Measurements from ENCODE around the gene LAG3.
A peak's percentile ranks its signal among the peaks of the same experiment; 100 is the strongest.
"Not testable (repeated sequence)": the region's sequence is repeated elsewhere in the genome, so short reads cannot be mapped to it uniquely, and the experiment has no call there.

The LAG3 gene

GRCh38 chr12:6772331-6772695 is at the start of gene LAG3:
Gene LAG3 (plus strand): TSS chr12:6772520. CDS start chr12:6772853, 333 bp downstream.
- DNase-seq, result peak; percentile 55

- no peak for DNase-seq
These were observed 49.5 kb upstream of the LAG3 start for GRCh38 chr12:6722863-6723262.

GRCh38 chr12:6723607-6724408 is 48.5 kb upstream of the LAG3 start, which contains the start of gene COPS7A:
Gene COPS7A (plus strand): TSS chr12:6724046. CDS start chr12:6724657, 611 bp downstream.
- peak; percentile 97 for DNase-seq

GRCh38 chr12:6724409-6724797 is 47.9 kb upstream of the LAG3 start:
- no peak for DNase-seq

- no peak for DNase-seq
These were observed 47.0 kb upstream of the LAG3 start for GRCh38 chr12:6725350-6725749.

DNA sequence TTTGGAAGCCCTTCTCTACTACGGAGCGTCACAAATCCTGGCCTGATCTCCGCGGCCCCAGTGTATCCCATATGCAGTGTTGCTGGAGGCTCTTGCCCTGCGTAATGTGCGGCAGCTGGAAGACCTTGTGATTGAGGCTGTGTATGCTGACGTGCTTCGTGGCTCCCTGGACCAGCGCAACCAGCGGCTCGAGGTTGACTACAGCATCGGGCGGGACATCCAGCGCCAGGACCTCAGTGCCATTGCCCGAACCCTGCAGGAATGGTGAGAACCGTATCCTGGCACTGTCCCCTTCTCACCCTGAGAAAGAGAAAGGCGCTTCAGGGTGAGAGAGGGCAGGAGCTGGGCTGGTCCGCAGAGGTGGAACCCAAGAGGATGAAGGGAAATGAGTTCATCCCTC is 43.1 kb upstream of the LAG3 start:
- DNase-seq, result no peak

DNA sequence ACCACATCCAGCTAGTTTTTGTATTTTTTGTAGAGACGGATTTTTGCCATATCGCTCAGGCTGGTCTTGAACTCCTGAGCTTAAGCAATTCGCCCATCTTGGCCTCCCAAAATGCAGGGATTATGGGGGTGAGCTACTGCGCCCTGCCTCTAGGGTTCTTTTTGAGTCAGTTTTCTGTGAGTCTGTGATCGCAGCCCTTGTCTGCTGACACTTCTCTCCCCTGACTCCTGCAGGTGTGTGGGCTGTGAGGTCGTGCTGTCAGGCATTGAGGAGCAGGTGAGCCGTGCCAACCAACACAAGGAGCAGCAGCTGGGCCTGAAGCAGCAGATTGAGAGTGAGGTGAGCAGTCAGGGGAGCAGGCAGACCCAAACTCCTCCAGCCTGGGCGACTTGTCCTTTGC is 42.2 kb upstream of the LAG3 start:
- no peak for DNase-seq

DNA sequence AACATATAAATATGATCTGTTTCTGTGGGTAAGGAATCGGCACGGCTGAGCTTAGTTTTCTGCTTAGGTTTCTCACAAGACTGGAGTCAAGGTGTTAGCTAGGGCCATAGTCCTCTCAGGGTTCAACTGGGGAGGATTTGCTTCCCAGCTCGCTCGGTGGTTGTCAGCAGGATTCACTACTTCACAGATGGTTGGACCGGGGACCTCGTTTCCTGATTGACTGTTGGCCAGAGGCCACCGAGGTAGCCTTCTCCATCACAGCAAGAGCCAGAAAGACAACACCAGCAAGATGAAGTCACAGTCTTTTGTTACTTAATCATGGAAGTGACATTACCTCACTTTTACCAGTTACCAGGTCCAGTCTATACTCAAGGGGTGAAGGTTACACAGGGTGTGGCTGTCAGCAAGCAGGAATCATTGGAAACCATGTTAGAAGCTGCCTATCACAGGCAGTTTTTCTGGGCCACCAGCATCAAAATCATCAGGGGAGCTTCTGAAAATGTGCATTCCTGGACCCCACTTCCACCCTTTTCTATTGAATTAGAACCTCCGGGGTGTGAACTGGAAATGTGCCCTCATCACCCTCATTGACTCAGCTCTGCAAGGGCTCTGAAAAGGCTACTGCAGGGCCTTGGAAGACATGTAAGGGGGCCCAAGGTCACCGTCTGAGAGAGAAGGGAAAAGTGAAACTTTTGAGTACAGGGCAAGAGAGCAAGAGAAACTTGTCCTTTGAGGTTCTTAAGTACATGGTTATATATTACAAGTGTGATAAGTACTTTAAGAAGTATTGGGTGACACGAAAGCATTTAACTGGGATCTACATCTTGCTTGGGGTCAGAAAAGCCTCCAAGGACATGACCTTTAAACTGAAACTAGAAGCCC is 37.6 kb upstream of the LAG3 start:
- no peak for DNase-seq

- DNase-seq, result peak; percentile 20
These were observed 36.7 kb upstream of the LAG3 start for GRCh38 chr12:6735448-6736191.

- no peak for DNase-seq
These were observed 35.6 kb upstream of the LAG3 start for GRCh38 chr12:6736754-6737153.

- DNase-seq, result not testable (repeated sequence)
These were observed 30.2 kb upstream of the LAG3 start for GRCh38 chr12:6742080-6742479.

GRCh38 chr12:6742834-6743233 is 29.5 kb upstream of the LAG3 start:
- DNase-seq, result no peak

DNA sequence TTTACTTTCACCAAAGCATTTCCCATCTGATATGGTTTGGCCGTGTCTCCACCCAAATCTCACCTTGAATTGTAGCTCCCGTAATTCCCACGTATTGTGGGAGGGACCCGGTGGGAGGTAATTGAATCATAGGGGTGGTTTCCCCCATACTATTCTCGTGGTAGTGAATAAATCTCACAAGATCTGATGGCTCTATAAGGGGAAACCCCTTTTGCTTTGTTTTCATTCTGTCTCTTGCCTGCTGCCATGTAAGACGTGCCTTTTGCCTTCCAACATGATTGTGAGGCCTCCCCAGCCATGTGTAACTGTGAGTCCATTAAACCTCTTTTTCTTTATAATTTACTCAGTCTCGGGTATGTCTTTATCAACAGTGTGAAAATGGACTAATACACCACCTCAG is 29.0 kb upstream of the LAG3 start:
- DNase-seq, result not testable (repeated sequence)

DNA sequence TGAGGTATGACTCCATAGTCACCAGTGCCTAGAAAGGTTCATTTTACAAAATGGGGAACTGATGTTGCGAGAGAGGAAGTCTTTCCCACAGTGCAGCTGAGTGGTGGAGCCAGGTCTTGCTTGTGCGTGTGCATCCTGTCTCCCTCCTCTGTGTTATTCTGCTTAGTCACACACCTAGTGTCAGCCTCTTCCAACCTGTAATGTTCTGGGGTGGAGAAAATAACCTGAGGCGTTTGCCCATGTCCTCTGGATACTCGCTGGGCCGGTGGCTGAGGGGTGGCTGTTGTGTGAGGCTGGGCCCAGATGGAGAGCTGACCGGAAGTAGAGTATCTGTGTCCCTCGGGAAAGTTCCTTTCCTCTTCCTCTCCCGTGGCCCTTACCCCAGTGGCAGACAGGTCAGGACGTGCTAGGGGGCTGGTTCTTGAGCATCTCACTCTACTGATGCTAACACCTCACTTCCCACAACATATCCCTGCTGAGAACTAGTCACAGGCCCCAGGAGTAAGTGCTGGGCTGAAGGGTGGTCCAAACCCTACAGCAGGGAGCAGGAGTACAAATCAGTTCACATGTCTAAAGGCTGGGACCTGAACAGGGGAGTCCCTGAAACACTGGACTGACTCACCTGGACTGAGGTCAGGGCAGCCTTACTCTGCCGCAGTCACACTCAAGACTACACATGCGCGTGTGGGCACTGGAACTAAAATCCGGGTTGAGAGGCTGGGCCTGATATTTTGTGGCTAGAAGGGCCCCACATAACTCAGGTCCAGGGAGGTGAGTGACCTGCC is 26.4 kb upstream of the LAG3 start:
- no peak for DNase-seq

DNA sequence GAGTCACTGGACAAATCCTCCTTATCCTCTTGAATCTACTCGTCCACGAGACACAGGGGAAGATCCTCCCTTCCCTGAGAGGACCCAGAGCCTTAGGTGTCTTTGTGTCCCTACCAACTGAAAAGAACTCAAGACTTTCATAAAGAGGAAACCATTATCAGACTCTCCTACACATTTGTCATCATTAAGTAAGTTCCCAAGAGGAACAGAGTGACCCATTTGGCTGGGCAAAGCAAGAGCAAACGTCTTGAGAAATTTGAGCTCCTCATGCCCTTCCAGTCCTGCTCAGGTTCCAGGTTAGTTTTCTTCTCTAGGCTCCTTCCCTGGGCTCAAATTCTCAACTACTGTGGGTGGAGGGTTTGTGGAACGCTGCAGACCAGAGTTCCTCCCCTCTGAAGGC is 25.1 kb upstream of the LAG3 start:
- no peak for DNase-seq

DNA sequence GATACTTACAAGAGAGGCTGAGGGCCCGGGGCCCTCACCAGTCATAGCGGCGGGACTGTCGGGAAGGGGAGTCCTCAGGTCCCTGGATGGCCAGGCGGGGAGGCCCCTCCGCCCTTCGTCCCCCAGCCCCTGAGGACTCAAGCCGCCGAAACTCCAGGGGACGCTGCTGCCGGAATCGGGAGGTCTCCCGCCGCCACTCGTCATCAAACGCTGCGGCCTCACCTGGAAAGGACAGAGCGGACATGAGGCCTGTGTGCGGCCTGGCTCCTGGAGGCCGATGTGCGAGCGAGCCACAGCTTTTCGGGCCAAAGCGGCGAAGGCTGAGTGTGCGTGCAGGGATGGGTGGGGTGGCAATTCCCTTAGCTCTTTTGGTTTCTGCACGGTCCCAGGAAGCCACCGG is 23.6 kb upstream of the LAG3 start:
- no peak for DNase-seq

- DNase-seq, result no peak
These were observed 21.8 kb upstream of the LAG3 start for GRCh38 chr12:6750506-6750905.

DNA sequence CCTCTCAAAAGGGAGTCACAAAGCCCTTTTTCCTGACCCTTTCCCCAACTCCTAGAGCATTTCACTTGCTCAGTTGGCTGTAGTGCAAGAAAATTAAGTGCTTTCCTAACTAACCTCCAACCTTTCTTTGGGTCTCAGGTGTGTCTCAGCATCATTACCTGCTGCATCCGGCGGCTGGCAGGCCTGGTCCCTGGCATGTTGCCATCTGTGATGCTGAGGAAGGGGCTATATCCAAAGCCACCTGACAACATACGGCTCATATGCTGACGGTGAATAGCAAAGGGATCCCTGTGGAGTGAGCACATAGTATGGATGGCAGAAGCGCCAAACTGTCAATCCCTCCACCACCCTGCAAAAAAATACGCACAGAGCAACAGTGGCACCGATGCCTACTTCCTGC is 20.6 kb upstream of the LAG3 start:
- DNase-seq, result no peak

DNA sequence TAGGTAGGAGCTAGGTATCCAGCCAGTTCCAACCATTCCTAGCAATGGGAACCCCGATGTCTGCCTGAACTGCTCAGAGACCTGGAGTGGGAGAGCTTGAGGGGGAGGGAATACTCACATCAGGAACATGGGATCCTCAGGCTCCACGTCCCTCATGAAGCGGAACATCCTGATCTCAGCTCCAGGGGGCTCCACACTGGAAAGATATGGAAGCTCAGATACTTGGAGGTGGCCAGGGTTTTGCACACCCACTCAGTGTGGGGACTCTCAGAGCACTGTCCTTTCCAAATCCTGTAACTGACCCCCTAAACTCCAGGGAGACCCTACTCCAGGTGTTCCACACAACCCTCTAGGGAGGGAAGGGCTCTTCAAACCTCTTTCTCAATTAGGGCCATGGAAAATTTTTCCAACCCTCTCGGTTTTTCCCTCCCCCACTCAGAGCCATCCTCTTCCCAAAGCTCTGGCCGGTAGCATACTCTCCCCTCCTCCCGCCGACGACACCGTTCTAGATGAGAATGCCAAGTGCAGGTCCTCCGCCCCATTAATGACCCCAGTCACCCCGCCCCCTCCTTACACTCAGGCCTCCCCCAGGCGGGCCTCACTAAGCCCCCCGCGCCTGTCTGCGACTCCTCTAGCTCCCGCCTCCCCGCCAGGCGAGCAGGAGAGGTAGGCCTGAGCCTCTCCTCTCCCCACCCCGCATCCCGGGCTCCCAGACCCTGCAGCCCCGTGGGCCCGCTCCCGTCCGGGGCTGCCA is 20.0 kb upstream of the LAG3 start:
- DNase-seq, result peak; percentile 32

GRCh38 chr12:6752921-6753771 is 19.2 kb upstream of the LAG3 start, which contains the start of gene MLF2:
Gene MLF2 (minus strand): TSS chr12:6753141. CDS start chr12:6752334, 807 bp downstream.
- DNase-seq, result peak; percentile 96

All from stimulated activated naive CD4-positive, alpha-beta T cell treated with Interleukin-2 at 50 U/mL for 16 hours (primary cell).